Brain microvascular endothelial cell (primary cell): Measurements from ENCODE around the gene ASF1B.

Experiments used
- DNase-seq: peaks from one replicate; pipeline ENCODE4 v3.0.0-alpha.2; 2020
- H3K27ac ChIP-seq: fragments of 250-450 bp; sonication (Bioruptor Pico); 2 replicates; pipeline ENCODE4 v1.5.1; 2020; ENCODE audit warnings: mild to moderate bottlenecking, moderate library complexity
- H3K27me3 ChIP-seq: fragments of 250-450 bp; sonication (Bioruptor Pico); replicated peaks from 2 replicates; pipeline ENCODE4 v1.5.1; 2020; ENCODE audit warnings: mild to moderate bottlenecking
- H3K36me3 ChIP-seq: fragments of 250-450 bp; sonication (Bioruptor Pico); replicated peaks from 2 replicates; pipeline ENCODE4 v1.5.1; 2020; ENCODE audit warnings: mild to moderate bottlenecking
- H3K4me3 ChIP-seq: 2 replicates; pipeline ENCODE4 v1.5.1; 2011; ENCODE audit warnings: low read depth, mild to moderate bottlenecking, control low read depth, low read length, moderate library complexity
- in situ Hi-C: cut with HindIII; loops from 2 replicates; pipeline ENCODE4 v1.10.0; 2017; ENCODE audit warnings: low sequenced_read_pairs, low pct_ligation_motif_present
- TF ChIP-seq, protein P1 (sequence below): IDR thresholded peaks from 2 replicates; pipeline ENCODE4 v1.5.1; 2011; ENCODE audit warnings: low read depth, mild to moderate bottlenecking, moderate library complexity, low read length, control low read depth, inconsistent platforms; ENCODE audit errors: missing control alignments

Gene ASF1B

DNA sequence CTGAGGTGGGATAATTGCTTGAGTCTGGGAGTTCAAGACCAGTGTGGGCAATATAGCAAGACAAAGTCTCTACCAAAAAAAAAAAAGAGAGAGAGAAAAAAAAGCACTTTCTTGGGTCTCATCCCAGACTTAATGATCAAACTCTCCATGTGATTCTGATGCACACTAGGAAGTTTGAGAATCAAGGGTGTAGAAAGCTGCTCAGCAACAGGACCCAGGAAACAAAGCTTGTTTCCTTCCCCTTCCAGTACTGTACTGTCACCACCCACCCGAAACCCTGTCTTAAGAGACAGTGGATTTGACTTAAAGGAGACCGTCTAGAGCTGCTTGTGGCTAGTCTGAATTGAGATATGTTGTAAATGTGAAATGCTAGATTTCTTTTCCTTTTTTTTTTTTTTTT lies 58.0 kb downstream of the ASF1B start:
- TF ChIP-seq, protein P1, sequence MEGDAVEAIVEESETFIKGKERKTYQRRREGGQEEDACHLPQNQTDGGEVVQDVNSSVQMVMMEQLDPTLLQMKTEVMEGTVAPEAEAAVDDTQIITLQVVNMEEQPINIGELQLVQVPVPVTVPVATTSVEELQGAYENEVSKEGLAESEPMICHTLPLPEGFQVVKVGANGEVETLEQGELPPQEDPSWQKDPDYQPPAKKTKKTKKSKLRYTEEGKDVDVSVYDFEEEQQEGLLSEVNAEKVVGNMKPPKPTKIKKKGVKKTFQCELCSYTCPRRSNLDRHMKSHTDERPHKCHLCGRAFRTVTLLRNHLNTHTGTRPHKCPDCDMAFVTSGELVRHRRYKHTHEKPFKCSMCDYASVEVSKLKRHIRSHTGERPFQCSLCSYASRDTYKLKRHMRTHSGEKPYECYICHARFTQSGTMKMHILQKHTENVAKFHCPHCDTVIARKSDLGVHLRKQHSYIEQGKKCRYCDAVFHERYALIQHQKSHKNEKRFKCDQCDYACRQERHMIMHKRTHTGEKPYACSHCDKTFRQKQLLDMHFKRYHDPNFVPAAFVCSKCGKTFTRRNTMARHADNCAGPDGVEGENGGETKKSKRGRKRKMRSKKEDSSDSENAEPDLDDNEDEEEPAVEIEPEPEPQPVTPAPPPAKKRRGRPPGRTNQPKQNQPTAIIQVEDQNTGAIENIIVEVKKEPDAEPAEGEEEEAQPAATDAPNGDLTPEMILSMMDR, result no peak
- no peak overlapping the region for H3K27ac ChIP-seq
- in situ Hi-C loops, result no loop called here
- no peaks in the 10 kb centered on the region for H3K36me3 ChIP-seq
- H3K4me3 ChIP-seq, result no peak overlapping the region
- DNase-seq, result no peak
- H3K27me3 ChIP-seq, result no peaks in the 10 kb centered on the region

DNA sequence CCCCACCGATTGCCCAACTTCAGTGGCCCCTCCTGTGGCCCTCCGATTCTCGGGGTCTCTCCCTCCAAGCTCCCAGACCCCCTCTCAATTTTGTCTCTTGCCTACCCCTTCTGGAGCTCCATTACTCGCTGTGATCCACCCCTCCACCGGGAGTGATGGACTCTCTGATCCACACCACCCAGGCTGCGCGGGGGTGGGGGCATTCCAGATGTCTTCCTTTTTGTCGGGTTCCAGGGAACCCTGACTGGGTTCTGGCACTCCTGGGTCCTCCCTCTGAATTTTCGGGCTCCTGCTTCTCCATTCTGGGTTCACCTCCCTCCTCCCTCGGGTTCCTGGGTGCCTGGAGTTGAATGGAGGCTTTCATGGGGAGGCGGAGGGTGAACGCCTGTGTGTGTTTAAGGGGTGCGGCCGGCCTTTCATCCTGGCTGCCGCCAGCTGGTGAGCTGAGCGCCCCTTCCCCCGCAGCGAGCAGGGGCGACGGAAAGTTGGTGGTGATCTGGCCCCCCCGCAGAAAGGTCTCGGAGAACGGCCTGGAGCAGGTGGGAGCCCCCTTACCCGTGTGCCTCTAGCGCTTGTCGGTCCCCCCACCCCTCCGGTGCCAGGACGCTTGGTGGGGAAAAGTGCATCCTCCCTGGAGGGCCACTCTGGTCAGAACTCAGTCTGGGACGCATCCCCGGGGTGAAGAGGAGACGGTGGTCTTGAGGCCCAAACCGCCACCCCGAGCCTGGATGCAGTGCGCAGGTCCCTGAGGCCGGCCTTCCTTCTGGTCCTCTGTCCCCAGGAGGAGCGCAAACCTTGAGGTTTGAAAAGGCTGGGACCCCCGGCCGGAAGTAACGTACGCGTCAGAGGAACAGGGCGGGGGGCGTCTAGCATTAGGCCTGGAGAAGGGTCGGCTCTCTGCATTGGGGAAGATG lies 62.2 kb downstream of the ASF1B start:
- H3K27ac ChIP-seq, result no peak overlapping the region
- H3K4me3 ChIP-seq, result peak overlapping the region; percentile 63
- in situ Hi-C loops, result no loop called here
- no peaks in the 10 kb centered on the region for H3K27me3 ChIP-seq
- TF ChIP-seq, protein P1, result no peak
- H3K36me3 ChIP-seq, result no peaks in the 10 kb centered on the region
- DNase-seq, result no peak

DNA sequence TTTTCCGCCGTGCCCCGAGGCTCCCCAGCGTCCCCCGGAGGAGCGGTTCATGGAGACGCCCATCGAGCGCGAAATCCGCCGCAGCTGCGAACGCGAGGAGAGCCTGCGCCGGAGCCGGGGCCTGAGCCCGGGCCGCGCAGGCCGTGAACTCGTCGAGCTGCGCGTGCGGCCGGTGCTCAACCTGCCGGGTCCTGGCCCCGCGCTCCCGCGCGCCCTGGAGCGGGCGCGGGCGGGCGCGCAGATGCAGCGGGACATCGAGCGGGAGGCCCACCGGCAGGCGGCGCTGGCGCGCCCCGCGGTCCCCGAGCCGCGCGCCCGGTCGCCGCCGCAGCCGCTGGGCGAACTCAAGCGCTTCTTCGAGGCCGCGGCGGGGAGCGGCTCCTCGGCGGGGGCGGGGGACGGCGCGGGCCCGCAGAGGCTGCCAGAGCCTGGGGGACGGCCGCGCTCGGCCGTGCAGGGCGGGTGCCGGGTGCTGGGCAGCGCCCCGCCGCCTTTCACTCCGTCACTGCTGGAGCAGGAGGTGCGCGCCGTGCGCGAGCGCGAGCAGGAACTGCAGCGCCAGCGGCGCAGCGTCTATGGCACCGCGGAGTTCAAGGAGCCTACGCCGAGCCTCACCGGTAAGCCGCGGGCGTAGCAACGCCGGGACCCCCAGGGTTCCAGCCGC lies 63.0 kb downstream of the ASF1B start:
- TF ChIP-seq, protein P1, result peak; percentile 21
- H3K27ac ChIP-seq, result no peak overlapping the region
- in situ Hi-C loops, result no loop called here
- peak; percentile 59 for DNase-seq
- H3K27me3 ChIP-seq, result no peaks in the 10 kb centered on the region
- no peaks in the 10 kb centered on the region for H3K36me3 ChIP-seq
- peak overlapping the region; percentile 63 for H3K4me3 ChIP-seq

DNA sequence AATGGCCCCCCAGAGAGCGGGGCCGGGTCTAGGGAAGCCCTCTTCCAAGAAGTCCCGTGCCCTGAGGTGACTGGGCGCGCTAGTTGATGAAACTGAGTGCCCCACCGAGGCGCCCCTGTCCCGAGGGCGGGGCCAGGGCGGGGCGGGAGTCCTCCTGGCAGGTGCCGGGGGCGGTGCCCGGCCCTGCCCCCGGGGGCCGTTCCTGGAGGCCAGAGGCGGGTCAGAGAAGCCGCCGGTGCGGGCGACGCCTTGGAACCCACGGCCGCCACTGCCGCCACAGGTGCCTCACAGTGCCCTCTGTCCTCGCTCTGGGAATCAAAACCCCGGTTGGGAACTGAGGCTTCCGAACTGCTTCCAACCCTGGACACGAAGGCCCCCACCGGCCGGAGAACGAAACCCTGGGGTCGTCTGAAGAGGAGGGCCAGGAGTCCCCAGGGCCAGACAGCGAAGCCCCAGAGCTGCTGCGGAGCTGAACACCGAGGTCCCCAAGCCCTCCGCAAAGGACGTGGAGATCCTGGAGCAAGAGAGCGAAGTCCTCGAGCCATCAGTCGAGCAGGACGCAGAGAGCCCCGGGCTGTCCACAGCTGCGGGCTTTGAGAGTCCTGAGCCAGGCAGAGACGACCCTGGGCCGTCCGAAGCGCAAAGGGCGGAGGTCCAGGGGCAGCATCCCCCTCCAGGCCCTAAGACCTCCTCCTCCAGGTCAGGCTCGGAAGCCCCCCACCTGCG lies 63.7 kb downstream of the ASF1B start, which contains the start of gene MISP3:
MISP3 (plus strand) TSS at position 252 of the 726 bp plus-strand sequence. CDS start 524 bp downstream, outside the sequence.
- in situ Hi-C loops, result no loop called here
- H3K36me3 ChIP-seq, result no peaks in the 10 kb centered on the region
- no peak for DNase-seq
- TF ChIP-seq, protein P1, result peak; percentile 16
- H3K27ac ChIP-seq, result no peak within 1 kb of the TSS
- H3K4me3 ChIP-seq, result peak within 1 kb of the TSS; percentile 63
- H3K27me3 ChIP-seq, result no peaks in the 10 kb centered on the region

DNA sequence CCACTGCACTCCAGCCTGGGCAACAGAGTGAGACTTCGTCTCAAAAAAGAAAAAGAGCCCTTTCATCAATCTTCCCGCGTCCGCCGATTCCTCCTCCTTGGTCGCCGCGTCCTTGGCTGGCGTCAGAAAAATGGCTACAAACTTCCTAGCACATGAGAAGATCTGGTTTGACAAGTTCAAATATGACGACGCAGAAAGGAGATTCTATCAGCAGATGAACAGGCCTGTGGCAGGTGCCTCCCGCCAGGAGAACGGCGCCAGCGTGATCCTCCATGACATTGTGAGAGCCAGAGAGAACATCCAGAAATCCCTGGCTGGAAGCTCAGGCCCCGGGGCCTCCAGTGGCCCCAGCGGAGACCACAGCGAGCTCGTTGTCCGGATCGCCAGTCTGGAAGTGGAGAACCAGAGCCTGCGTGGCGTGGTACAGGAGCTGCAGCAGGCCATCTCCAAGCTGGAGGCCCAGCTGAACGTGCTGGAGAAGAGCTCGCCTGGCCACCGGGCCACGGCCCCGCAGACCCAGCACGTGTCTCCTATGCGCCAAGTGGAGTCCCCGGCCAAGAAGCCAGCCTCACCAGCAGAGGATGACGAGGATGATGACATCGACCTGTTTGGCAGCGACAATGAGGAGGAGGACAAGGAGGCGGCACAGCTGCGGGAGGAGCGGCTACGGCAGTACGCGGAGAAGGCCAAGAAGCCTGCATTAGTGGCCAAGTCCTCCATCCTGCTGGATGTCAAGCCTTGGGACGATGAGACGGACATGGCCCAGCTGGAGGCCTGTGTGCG lies 65.9 kb downstream of the ASF1B start:
- TF ChIP-seq, protein P1, result no peak
- H3K27me3 ChIP-seq, result no peaks in the 10 kb centered on the region
- in situ Hi-C loops, result no loop called here
- DNase-seq, result no peak
- H3K4me3 ChIP-seq, result no peak overlapping the region
- H3K36me3 ChIP-seq, result no peaks in the 10 kb centered on the region
- H3K27ac ChIP-seq, result no peak overlapping the region
